Measurements from ENCODE around the gene VAX1. TPM values are rescaled to one million over a fixed set of nuclear protein-coding genes. Genes with fewer than 3 reads are reported as not detected.
"Not testable (repeated sequence)": the region's sequence is repeated elsewhere in the genome, so short reads cannot be mapped to it uniquely, and the experiment has no call there.

The VAX1 gene
- polyA plus RNA-seq, 3 donors = not detected

- DNase-seq = no peak
Observed at GRCh38 chr10:117135480-117136140, 2.5 kb downstream of the VAX1 start.

- DNase-seq = no peak
Observed at GRCh38 chr10:117135026-117135372, 3.1 kb downstream of the VAX1 start.

- no peak for DNase-seq
Observed at GRCh38 chr10:117134306-117135025, 3.6 kb downstream of the VAX1 start.

GRCh38 chr10:117134056-117134305 is 4.1 kb downstream of the VAX1 start:
- DNase-seq = no peak

DNA sequence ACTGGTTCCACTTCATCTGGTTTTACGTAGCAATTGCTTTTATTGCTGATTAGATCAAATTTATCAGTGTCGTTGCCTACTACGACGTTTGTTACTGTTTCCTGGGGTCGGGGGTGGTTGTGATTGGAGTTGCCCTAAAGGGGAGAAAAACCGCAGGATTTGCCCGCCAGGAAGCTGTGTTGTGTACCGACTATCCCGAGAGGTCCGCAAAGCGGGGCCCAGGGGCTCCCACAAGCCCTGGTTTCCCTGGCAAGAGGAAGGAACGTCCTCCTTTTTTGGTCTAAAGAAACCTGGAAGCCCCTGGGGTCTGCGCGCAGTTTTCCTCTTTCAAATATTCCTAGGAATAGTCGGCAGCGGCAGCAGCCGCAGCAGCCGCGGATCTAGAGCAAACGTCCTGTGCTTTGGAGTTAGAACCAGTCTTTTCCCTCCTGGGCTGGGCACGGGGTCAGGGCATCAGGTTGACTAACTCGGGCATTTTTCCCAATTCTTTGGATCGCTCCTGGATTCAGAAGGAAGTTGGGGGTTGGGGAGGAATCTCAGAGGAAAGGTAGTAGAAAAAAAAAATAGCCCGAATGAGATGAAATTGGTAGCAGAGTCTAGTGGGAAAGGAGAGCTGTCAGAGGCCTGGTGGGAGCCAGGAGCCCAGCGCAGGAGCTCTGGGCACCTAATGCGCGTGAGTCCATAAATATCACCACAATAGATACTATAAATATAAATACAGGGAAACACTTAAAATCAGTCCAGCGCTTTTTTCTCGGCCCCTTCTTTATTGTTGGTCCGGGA is 4.6 kb downstream of the VAX1 start:
- no peak for DNase-seq

DNA sequence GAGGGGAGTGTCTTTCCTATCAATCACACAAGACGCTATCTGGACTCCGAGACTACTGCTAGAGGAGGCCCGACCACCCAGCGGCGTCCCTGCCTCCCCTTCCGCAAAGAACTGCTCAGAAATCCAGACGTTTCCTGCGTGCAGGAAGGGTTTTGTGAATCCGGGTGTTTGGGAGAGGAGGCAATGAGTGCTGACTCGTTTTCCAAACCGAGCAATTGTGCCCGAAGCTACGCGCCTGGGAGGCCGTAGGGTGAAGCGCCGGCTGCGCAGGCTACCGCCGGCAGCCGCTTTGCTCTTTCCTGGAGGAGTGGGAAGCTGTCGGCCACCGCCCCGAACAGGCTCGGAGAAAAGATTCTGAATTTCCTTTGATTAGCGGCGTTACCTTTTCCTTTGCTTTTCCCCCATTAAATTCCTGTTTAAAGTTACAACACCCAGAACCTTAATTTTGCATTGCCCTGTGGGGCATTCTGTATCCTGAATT is 5.3 kb downstream of the VAX1 start:
- DNase-seq = no peak

DNA sequence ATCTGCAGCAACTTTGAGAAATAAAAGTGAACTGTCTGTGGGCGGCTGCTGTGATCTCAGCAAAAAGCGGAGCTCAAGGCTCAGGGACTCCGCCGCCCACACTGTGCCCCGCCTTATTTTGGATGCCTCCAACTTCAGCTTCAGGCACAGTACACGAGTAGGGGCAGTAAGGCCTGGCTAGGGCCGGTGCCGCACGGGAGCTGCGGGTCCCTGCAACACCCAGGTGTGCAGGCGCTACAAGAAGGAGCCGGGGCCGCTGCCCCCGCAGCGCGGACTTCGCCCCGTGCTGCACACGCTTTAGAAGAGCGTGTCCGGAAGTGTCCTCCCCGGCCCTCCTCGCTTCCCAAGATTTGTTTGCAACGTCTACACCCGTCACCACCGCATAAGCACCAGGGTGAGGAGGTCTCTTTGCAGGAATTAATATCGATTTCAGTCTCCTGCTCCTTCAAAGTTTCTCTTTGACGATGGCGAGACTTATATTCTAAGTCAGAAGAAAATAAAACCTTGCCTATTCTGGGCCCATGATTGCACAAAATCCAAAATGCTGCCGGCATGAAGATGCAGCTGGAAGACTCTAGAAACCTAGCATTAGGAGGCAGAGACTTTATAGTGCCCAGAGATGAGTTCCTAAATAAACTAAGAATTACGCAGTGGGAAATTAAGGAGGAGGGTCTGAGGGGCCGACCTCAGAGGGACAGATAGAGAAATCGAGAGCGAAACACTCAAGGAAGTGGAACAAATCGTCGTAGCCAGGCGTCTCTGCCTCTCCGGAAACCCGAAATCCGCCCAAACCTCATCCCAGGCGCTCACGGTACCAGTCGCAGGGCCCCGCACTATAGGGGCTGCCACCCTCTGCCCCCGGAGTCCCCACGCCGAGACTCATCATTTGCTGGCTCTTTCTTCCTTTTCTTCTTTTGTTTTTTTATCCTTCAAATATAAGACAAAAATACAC is 6.4 kb downstream of the VAX1 start:
- DNase-seq = no peak

DNA sequence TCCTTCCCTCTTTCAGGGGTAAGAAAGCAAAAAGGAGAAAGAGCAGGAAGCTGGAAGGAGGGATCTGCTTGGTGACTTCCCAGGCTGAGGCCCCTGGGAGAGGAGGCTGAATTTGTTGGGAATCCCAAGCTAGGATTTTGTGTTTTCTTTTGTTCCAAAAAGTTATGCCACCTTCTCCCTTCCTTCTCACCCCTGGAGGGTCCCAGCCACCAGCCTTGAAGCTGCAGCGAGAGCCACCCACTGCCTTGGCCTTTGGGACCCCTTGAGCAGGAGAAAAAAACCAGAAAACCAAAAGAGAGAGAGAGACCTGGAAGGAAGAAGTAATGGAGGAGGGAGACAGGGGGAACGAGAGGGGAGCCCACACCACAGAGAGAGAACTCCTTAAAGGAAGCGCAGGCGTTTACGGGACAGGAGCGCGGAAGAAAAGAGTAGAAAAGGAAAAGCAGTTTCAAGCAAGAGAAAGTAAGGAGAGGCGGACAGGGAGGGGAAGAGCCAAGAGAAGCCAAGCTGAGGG is 7.2 kb downstream of the VAX1 start:
- DNase-seq = no peak

GRCh38 chr10:117130346-117130745 is 7.7 kb downstream of the VAX1 start:
- no peak for DNase-seq

DNA sequence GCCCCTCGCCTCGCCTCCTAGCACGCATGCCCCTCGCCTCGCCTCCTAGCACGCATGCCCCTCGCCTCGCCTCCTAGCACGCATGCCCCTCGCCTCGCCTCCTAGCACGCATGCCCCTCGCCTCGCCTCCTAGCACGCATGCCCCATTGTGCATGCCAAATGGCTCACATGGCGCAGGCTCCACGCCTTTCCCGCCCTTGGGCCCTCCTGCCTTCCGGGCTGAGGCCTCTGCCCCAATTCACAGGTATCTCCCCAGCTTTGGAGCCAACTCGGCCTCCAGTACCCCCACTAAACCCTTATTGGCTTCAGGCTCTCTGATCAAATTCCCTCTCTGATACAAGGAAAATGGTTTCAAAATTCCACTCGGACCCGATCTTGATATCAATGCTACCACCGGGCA is 11.4 kb downstream of the VAX1 start:
- not testable (repeated sequence) for DNase-seq

DNA sequence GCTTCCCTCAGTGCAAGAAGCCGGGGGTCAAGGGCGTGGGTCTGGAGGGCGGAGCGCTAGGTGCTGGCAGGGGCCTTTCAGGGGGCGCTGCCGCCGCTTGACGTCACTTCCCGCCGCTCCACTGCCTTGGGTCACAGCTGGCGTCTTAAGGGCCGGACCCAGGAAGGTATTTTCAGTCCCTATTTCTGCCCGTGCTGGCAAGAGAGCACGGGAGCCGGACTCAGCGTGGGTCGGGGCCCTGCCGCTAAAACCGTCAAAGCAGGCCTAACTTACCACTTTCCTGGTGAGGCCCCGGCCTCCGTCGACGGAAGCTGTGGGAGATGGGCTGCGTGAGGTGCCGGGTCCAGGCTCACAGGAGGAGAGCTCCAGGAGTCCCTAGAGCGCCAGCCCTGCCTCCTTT is 12.0 kb downstream of the VAX1 start:
- no peak for DNase-seq

- no peak for DNase-seq
Observed at GRCh38 chr10:117112220-117112619, 25.9 kb downstream of the VAX1 start.

DNA sequence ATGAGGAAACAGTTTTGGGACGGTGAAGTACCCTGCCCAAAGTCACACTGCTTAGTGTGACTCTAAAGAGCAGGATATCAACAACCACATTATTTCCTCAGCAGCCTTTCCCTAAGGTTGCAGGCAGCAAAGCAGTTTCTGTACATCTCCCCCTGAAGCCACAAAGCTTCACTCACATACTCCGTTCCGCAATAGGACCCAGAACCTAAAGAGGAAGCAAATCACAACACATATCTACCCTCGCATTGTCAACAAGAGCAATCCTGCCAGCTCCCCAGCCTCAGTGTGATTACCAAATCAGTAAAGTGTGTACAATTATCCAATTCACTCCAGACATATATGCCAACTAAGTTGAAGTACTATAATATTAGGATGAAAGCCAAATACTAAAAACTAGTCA is 30.8 kb downstream of the VAX1 start:
- no peak for DNase-seq

GRCh38 chr10:117096599-117097201 is 41.4 kb downstream of the VAX1 start:
- DNase-seq = no peak

- DNase-seq = no peak
Observed at GRCh38 chr10:117094856-117095255, 43.2 kb downstream of the VAX1 start.

DNA sequence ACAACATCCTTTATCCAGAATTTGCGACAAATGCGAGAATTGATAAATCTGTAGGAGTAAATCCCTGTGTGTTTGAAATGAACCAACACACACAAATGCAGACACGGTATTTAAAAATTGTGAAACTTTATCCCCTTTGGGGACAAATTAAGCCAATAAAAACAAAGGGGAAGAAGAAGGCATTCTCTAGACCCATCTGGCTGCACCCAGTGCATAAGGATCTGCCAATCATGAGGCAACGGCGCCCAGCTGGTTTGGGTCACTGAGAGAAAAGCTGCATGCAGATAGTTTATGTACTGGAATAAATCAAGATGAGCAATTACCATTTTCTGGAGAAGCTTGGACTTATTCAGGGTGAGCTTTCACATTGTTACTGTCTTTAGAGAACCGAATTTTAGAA is 45.7 kb downstream of the VAX1 start:
- DNase-seq = no peak

GRCh38 chr10:117090834-117091233 is 47.2 kb downstream of the VAX1 start:
- DNase-seq = no peak

GRCh38 chr10:117087521-117087920 is 50.5 kb downstream of the VAX1 start:
- DNase-seq = no peak

DNA sequence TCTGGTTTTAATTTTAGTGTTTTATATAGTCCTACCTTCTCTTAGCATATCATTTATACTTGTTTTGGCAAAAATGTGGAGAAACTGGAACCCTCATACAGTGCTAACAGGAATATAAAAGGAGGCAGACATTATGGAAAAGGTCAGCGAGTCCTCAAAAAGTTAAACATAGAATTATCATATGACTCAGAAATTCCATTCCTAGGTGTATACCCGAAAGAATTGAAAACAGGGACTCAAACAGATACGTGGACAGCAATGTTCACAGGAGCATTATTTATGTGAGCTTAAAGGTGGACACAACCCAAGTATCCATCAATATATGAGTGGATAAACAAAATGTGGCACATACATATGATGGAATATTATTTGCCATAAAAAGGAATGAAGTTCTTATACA is 51.5 kb downstream of the VAX1 start:
- no peak for DNase-seq

- DNase-seq = not testable (repeated sequence)
Observed at GRCh38 chr10:117084421-117085246, 53.4 kb downstream of the VAX1 start.
